AG04449 (cell line): ENCODE results near the gene SLIT1.
A peak's percentile ranks its signal among the peaks of the same experiment; 100 is the strongest.

Experiments used
- CTCF ChIA-PET: fragments of 350-600 bp; formaldehyde crosslinking; extraction: SDS; loops from one replicate; lab custom pipeline; 2021; ENCODE audit warnings: antibody characterized with exemption; lab: Yijun Ruan, JAX
- POLR2A ChIA-PET: fragments of 400-600, 350-600 bp; formaldehyde crosslinking; extraction: SDS; loops from one replicate; lab custom pipeline; 2020; ENCODE audit warnings: antibody characterized with exemption, inconsistent platforms; lab: Yijun Ruan, JAX
- DNase-seq: peaks from one replicate; pipeline ENCODE4 v3.0.0-alpha.2; 2010; ENCODE audit warnings: low read depth, low spot score
- H3K4me3 ChIP-seq: 2 replicates; pipeline ENCODE4 v1.5.1; 2011; ENCODE audit warnings: low read depth, mild to moderate bottlenecking, control low read depth, low read length
- TF ChIP-seq, protein P1 (sequence below): IDR thresholded peaks from one replicate; pipeline ENCODE4 v1.5.1; 2011; ENCODE audit warnings: mild to moderate bottlenecking, moderate library complexity, low read length, control low read depth, inconsistent platforms; ENCODE audit not compliant: insufficient read depth; ENCODE audit errors: missing control alignments

SLIT1 gene

DNA sequence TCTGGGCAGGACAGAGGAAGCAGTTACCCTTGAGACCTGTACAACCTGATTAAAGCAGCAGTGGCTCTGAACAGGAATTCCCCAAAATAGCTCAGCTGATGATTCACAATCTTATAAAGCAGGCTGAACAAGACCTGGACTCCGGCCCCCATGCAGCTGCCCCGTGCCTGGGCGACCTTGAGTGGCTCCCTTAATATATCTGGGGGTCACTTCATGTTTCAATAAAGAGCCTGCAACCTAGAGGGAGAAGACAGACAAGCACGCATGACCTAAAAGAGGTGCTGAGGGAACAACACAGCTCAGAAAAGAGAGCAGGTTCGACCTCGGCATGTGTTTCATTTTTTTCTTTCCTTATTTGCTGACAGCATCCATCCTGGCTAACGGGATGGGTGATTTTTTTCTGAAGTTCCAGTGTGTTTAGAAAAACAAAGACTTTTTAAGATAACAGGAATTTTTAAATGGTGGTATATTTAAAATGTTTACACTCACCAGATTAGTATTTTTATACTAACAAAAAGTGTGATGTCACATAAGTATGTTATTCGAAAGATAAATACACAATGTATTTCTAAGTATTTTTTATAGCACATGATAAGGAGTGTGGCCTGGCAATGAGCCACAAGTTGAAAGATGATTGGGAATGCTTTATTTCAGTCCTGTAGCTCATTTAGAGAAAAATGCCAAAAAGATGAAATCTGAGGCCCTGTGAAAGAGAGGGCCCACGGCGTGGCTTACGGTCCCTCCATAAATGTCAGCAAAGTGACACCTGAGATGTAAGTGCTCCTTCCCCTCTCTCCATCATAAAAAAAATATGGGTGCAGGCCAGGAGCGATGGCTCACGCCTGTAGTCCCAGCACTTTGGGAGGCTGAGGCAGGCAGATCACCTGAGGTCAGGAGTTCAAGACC is 161.3 kb downstream of the SLIT1 start:
- ChIA-PET CTCF (interaction anchor here (0.8 to 7.9 kb wide), 25 partner anchors 8 to 654 kb away, joined by 3 to 153 read pairs (median 4); no protein-coding TSS in a partner anchor), POLR2A (no interaction called here)
- H3K4me3 ChIP-seq: peak overlapping the region; percentile 15
- TF ChIP-seq, protein P1, sequence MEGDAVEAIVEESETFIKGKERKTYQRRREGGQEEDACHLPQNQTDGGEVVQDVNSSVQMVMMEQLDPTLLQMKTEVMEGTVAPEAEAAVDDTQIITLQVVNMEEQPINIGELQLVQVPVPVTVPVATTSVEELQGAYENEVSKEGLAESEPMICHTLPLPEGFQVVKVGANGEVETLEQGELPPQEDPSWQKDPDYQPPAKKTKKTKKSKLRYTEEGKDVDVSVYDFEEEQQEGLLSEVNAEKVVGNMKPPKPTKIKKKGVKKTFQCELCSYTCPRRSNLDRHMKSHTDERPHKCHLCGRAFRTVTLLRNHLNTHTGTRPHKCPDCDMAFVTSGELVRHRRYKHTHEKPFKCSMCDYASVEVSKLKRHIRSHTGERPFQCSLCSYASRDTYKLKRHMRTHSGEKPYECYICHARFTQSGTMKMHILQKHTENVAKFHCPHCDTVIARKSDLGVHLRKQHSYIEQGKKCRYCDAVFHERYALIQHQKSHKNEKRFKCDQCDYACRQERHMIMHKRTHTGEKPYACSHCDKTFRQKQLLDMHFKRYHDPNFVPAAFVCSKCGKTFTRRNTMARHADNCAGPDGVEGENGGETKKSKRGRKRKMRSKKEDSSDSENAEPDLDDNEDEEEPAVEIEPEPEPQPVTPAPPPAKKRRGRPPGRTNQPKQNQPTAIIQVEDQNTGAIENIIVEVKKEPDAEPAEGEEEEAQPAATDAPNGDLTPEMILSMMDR: no peak
- peak; percentile 49 for DNase-seq

GRCh38 chr10:97023401-97024167 is 162.2 kb downstream of the SLIT1 start:
- POLR2A ChIA-PET: no interaction called here
- no peak for DNase-seq
- TF ChIP-seq, protein P1: no peak
- CTCF ChIA-PET: interaction anchor here (0.8 to 7.9 kb wide), 5 partner anchors 12 to 90 kb away, joined by 3 to 153 read pairs (median 3); no protein-coding TSS in a partner anchor
- H3K4me3 ChIP-seq: no peak overlapping the region

- TF ChIP-seq, protein P1: no peak
- no peak overlapping the region for H3K4me3 ChIP-seq
- POLR2A ChIA-PET: no interaction called here
- CTCF ChIA-PET: no interaction called here
- DNase-seq: no peak
These were observed 163.1 kb downstream of the SLIT1 start for GRCh38 chr10:97022616-97023015.

GRCh38 chr10:97020452-97021400 is 165.0 kb downstream of the SLIT1 start:
- DNase-seq: no peak
- TF ChIP-seq, protein P1: no peak
- ChIA-PET CTCF (interaction anchor here (0.7 to 3.0 kb wide), 3 partner anchors 13 to 19 kb away, joined by 3 to 25 read pairs (median 3); no protein-coding TSS in a partner anchor), POLR2A (no interaction called here)
- H3K4me3 ChIP-seq: no peak overlapping the region

DNA sequence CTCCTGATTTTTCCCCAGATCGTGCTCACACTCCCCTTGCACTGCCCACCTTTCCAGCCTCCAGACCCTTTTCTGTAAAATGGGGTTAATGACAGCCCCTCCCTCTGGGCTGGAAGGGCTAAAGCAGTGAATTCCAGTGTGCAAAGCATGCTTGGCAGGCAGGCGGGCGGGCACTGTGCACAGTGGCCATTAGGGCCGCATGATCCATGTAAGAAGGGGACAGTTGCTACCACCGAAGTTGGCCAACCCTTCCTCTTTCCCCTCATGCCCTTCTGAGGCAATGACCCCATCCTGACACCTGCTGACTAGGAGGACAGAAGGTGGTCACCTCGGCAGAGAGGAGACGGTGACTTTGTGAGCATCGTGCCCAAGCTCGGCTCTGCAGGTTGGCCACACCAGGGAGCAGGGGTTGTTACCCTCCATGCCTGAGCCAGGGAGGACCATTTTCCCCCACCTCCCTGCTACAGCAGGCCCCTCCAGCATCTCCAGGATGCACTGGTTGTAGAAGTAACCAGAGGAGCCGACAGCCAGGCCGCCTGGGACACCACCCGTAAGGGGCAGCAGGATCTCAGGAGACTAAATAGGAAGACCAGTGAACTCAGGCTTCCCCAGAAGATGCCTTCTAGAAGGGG is 166.4 kb downstream of the SLIT1 start:
- ChIA-PET POLR2A (no interaction called here), CTCF (interaction anchor here (3.0 kb wide), 1 partner anchor 17 kb away, joined by 25 read pairs; no protein-coding TSS in a partner anchor)
- H3K4me3 ChIP-seq: no peak overlapping the region
- no peak for DNase-seq
- TF ChIP-seq, protein P1: no peak
